OCI-LY7 (cell line): ENCODE results near the gene ZDHHC14.

Experiments used
- CTCF ChIP-seq: fragments of 200-600 bp; sonication (generic); conservative IDR thresholded peaks from 2 replicates; pipeline ENCODE4 v1.5.1; 2014; ENCODE audit warnings: mild to moderate bottlenecking, antibody characterized with exemption, low read length, moderate library complexity, mixed read lengths
- EZH2phosphoT487 ChIP-seq: fragments of 200-600 bp; sonication (generic); IDR thresholded peaks from 2 replicates; pipeline ENCODE4 v1.6.1; 2018; ENCODE audit warnings: low read depth, borderline replicate concordance, mild to moderate bottlenecking, mixed run types, antibody characterized with exemption, low read length, moderate library complexity, mixed read lengths

- TF ChIP-seq CTCF (no peak), EZH2phosphoT487 (no peak)
Measured at GRCh38 chr6:157659536-157660271, 278.7 kb downstream of the ZDHHC14 start.
